Midbrain (tissue), 1 donor: ENCODE data around the gene TRIM24.
A peak's percentile ranks its signal among the peaks of the same experiment; 100 is the strongest.
"Not testable (repeated sequence)": the region's sequence is repeated elsewhere in the genome, so short reads cannot be mapped to it uniquely, and the experiment has no call there.

Experiments used
- DNase-seq: peaks from one replicate; lab custom pipeline; 2025; lab: John Stamatoyannopoulos, UW

The TRIM24 gene

DNA sequence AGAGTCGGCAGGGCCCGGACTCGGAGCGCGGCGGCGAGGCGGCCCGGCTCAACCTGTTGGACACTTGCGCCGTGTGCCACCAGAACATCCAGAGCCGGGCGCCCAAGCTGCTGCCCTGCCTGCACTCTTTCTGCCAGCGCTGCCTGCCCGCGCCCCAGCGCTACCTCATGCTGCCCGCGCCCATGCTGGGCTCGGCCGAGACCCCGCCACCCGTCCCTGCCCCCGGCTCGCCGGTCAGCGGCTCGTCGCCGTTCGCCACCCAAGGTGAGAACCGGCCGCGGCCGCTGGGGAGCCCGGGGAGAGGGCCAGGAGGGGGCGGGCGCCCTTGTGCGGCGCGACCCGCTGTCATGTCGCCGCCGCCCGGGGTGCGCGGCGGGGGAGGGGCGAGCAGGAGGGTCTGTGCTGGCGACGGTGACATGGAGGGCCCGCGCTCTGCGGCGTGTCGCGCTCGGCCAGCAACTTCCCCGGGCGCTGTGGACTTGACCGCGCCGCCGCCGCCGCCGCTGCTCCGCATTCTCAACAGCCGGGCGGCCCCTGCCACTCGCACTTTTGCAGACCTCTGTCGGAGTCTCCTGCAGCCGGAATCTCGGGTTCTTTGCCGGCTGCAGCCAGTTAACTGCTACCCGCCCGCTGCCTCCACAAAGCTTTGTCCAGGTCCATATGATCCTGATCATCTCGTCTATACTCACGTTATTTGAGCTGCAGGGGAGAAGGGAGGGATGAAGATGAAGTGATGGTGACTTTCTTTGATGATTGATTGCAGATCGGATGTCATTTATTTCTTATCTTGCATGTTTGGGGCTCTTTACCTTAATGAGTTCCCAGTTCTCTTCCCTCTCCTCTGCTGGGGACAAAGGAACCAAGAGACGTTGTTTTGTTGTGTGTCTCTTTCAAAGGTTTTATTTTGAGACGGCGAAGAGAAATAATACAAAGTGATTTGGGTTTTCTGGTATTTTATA lies 869 bp downstream of the TRIM24 start:
- peak; percentile 50 for DNase-seq

GRCh38 chr7:138463291-138463618 lies 3.2 kb downstream of the TRIM24 start:
- not testable (repeated sequence) for DNase-seq

GRCh38 chr7:138465046-138465445 lies 5.0 kb downstream of the TRIM24 start:
- DNase-seq: no peak

DNA sequence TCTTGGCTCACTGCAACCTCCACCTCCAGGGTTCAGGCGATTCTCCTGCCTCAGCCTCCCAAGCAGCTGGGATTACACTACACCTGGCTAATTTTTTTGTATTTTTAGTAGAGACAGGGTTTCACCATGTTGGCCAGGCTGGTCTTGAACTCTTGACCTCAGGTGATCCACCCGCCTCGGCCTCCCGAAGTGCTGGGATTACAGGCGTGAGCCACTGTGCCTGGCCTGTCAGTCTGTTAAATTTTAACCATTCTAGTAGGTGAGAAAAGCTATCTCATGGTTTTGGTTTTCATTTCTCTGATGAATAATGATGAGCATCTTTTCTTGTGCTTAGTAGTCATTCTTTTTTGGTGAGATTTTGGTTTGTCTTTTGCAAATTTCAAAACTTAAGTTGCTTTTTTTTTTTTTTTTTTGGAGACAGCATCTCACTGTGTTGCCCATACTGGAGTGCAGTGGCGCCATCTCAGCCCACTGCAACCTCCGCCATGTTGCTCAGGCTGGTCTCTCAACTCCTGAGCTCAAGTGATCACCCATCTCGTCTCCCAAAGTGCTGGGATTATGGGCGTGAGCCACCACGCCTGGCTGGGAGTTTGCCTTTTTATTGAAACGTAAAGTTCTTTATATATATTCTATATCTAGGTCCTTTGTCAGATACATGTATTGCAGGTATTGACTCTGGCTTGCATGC lies 6.2 kb downstream of the TRIM24 start:
- not testable (repeated sequence) for DNase-seq

DNA sequence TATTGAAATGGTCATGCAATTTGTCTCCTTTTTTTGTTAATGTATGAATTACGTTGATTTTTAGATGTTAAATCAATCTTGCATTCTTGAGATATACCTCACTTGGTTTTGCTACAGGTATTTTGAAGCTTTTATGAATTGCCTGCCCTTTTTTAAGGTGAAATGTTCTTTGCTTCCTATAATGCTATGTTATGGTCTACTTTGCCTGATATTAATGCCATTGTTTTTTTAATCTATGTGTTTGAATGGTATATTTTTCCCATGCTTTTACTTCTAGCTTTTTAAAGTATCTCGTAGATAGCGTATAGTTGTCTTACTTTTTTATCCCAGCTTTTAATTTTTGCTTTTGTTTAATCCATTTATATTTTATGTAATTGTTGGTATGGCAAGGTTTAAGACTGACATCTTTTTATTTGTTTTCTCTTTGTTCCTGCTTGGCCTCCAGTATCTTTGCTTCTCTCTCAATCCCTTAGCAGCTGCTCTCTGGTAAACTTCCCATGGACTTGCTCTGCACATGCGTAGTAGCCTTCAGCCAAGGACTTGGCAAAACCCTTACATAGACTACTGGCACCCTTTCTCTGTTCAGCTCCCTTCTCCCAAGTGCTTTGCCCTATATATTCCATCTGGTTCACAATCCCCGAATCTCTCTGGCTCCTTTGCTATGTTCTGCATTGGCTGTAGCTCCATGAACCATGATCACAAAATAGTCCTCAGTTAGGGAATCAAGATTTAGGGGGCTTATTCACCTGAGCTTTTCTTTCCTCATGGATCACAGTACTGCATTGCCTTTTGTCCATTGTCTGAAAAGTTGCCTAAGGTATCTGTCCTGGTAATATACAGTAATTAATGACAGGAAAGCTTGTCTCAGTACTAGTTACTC lies 8.4 kb downstream of the TRIM24 start:
- peak; percentile 79 for DNase-seq

DNA sequence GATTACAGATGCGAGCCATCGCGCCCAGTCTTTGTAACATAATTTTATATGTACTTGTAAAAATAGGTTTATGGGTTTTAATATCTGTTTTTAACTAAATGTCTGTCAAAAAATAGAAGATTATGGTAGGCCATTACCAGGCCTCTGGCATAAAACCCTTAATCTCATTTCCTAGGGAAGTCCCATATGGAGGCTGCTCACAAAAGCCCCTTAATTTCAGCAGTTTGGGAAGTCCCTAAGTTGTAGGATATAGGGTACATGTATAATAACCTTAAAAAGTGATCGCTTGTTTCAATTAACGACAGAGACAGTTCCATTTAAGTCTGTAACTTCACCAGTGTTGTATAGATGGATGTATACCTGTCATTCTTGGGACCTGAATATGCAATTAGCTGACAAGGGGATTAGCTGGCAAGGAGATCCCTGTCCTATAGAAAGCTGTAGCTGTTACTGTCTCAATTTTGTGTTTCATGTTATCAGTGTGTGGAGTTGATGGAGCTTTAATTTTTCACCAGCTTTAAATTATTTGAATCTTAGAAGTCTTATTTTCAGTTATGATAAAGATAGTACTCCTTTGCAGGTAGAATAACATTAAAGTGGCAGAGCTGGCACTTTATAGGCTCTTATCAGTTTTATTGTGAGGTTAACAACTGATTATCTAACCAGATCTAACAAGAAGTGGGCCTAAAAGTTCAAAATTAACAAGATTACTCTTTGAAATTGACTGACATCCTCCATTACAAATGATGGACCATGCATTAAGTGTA lies 10.5 kb downstream of the TRIM24 start:
- no peak for DNase-seq

GRCh38 chr7:138472292-138473079 lies 12.4 kb downstream of the TRIM24 start:
- no peak for DNase-seq

DNA sequence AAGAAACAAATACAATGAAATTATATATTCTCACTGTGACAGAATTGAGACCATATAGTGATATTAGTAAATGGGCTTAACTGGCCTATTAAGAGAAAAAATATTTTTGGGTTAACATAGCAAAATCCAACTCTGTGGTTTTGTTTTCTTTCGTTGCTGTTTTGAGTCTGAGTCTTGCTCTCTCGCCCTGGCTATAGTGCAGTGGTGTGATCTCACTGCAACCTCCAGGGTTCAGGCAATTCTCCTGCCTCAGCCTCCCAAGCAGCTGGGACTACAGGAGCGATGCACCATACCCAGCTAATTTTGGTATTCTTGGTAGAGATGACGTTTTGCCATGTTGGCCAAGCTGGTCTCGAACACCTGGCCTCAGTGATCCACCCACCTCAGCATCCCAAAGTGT lies 15.3 kb downstream of the TRIM24 start:
- no peak for DNase-seq

DNA sequence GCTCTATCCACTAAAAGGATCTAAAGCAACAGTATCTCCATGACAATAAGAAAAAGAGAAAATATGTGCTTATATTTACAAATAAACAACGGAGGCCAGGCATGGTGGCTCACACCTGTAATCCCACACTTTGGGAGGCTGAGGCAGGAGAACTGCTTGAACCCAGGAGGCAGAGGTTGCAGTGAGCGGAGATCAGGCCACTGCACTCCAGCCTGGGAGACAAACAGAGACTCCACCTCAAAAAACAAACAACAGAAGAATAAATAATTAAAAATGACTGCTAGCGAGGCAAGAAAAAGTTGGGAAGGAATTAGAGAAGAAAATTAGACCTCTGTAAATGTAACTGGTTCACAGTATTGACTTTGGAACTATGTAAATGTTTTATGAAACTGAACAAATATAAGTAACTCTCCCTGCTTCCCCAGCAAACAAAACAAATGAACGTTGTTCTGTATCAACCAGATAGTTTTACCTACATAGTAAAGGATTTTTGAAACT lies 17.1 kb downstream of the TRIM24 start:
- DNase-seq: no peak

- DNase-seq: no peak
Observed at GRCh38 chr7:138477581-138477980, 17.5 kb downstream of the TRIM24 start.

- DNase-seq: no peak
Observed at GRCh38 chr7:138478499-138478908, 18.4 kb downstream of the TRIM24 start.

DNA sequence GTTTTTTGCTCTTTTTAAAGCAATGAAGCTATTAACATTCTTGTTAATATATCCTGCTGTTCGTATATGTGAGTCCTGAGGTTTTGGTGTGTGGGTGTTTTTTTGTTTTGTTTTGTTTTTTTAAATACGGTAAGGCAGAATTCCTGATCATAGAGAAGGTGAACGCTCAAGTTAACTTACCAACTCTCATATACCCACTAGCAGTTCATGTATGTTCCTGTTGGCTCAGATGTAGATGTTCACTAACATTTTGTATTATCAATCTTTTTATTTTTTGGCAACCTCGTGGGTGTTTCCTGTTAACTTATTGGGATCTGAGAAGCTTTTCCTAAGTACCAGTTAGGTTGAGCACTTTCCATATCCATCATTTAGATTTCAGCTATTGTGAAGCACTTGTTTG lies 20.5 kb downstream of the TRIM24 start:
- DNase-seq: no peak

- no peak for DNase-seq
Observed at GRCh38 chr7:138481447-138482380, 21.7 kb downstream of the TRIM24 start.

- no peak for DNase-seq
Observed at GRCh38 chr7:138483531-138483930, 23.5 kb downstream of the TRIM24 start.

- not testable (repeated sequence) for DNase-seq
Observed at GRCh38 chr7:138485508-138485907, 25.4 kb downstream of the TRIM24 start.

- not testable (repeated sequence) for DNase-seq
Observed at GRCh38 chr7:138489139-138489538, 29.1 kb downstream of the TRIM24 start.

- DNase-seq: no peak
Observed at GRCh38 chr7:138491612-138492386, 31.7 kb downstream of the TRIM24 start.

DNA sequence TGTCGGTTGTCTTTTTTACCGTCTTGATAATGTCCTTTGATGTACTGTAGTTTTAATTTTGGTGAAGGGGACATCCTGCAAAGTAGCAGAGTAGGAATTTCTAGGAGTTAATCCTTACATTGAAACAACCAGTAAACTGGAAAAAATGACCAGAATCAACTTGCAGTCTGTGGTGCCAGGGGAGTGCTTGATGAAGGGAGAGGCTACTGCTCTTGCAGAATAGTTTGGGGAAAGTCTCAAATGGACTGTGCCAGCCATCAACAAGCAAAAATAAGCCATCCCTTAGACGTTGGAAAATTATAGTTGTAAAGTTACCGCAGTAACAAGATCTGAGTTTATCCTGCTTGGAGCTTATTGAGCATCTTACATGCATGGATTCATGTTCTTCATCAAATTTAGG lies 32.4 kb downstream of the TRIM24 start:
- no peak for DNase-seq

DNA sequence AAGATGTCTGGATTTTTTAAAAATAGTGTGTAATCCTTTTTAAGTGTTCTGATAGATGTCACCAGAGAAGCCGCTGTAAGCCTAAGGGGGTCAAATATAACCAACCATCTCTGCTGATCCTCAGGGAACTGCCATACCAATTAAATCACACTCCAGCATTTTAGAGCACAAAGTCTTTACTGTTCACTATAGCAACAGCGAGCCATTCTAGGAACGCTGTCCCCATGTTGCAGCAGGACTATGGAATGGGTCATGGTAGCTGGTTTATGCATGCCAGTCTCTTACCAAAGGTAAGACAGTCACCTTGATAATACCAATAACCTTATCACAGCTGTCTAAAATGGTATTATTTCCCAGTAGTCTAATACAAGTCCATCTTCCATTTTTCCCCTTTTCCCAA lies 33.5 kb downstream of the TRIM24 start:
- DNase-seq: no peak
